ENCODE measurements around the gene OR7D2.
"Not testable (repeated sequence)": the region's sequence is repeated elsewhere in the genome, so short reads cannot be mapped to it uniquely, and the experiment has no call there.

Gene OR7D2

DNA sequence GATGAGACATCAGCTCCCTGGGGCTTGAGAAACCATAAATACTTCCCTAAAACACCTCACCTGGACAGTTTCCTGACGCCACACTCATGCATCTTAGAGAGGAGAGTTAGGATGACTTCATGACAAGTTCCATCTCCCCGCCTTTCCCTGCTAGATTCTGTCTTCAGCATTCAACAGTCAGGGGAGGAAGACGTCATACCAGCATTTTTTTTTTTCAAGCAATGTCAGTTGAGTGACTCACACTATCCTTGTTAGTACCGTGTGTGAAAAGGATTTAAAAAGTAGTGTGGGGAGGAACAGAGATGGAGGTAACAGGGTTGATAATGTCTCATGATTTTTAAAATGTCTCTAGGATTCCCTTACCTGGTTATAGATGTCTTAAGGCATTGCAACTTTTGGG is at the start of gene OR7D2:
Gene OR7D2, plus strand, starts transcription at position 79 of the 400 bp plus-strand sequence. CDS start 6,803 bp downstream, outside the sequence.
- no peak for DNase-seq (ENCODE audit: low read depth in 3 of 3)

DNA sequence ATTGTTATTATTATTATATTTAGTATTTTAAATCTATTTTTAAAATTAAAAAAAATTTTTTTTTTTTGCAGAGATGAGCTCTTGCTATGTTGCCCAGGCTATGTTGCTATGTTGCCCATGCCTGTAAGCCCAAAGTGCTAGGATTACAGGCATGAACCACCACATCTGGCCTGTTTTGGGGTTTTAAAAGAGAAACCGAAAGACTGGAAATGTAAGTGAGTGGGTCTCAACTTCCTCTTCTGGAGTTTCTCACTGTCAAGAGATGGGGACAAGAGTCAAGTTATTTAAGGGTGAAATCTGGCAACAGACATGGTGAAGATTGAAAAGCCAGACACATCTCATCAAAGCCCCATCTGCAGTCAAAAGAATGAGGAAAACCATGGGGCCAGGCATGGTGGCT is 47.8 kb upstream of the OR7D2 start:
- no peak for DNase-seq (ENCODE audit: low read depth in 3 of 3)

DNA sequence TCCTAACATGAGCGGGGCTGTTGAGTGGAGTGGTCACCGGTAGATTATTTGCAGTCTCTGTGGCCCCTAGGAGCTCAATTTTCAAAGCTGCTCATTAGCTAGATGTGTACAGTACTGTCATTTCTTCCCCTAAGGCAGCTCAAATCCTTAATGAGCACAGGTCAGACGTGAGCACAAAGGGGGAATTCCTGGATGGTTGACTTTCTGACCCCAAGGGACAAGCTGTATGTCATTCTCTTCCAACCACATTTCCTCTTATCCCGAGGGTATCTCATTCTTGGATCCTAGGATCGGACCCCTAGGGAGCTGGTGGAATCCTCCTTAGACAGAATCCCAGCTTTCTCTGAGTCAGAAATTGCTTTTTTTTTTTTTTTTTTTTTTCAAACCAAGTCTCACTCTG is 46.4 kb upstream of the OR7D2 start:
- DNase-seq (ENCODE audit: low read depth in 3 of 3), result no peak

DNA sequence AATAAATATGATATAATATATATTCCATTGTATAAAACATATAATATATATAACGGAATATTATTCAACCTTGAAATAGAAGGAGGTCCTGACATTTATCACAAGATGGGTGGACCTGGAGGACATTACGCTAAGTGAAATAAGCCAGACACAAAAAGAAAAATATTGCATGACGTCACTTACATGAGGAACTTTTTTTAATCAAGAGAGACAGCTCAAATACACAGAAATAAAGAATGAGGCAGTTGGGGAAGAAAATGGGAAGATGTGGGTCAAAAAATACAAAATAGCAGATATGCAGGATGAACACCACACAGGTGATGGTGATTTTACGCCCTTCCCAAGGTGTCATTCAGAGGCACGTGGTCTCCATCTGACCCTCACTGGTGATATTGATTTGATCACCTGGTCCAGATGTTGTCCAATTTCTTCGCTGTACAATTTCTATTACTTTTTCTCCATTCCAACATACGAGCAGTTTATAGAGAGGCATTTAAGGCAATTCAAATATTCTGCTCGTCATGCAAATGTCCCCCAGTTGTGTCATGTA is 39.1 kb upstream of the OR7D2 start:
- DNase-seq (ENCODE audit: low read depth in 3 of 3), result no peak

DNA sequence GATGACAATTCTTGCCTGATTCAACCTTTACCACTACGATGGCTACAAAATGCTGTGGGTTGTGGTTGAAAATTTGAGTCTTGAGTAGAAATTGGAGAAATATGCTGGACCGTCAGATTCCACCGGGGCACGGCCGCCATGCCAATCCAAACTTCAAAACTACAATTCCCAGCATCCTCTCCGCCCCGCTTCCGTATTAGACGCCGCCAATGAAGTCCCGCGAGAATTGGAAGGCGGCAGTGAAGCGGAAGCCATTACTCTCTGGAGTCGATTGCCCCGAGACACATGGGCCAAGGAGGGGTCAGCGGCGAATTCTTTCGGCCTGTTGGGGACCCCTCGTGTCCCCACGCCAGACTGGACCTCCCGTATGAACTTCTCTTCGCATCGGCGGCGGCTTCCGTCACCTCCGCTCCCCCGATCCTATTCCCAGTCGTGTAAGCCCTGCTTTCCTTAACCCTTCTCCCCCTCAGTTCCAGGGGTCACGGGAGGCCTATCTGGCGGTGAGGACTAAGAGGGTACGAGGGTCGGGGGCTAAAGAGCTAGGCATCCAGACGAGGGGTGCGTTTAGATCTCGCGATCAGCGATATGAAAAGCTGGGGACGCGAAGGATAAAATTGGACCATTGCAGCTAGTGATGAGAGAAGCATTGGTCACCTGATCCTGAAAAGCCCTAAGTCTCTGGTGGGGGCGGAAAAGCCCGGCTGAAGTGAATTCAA is 38.5 kb upstream of the OR7D2 start, which contains the start of gene ZNF317:
Gene ZNF317, plus strand, starts transcription at position 239 of the 716 bp plus-strand sequence. CDS start 15,620 bp downstream, outside the sequence.
- DNase-seq (ENCODE audit: low read depth in 3 of 3), result peak; percentile 79 to 87 (median 87)

DNA sequence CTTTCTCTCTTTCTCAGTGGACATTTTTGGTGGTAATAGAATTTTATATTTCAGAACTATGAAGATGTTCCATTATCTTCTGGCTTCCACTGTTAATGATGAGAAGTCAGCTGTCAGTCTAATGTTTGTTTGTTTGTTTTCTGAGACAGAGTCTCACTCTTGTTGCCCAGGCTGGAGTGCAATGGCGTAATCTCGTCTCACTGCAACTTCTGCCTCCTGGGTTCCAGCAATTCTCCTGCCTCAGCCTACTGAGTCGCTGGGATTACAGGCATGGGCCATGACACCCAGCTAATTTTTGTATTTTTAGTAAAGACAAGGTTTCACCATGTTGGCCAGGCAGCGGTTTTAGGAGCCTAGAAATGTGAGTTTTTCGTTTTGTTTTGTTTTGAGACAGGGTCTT is 33.9 kb upstream of the OR7D2 start:
- DNase-seq (ENCODE audit: low read depth in 3 of 3), result no peak

DNA sequence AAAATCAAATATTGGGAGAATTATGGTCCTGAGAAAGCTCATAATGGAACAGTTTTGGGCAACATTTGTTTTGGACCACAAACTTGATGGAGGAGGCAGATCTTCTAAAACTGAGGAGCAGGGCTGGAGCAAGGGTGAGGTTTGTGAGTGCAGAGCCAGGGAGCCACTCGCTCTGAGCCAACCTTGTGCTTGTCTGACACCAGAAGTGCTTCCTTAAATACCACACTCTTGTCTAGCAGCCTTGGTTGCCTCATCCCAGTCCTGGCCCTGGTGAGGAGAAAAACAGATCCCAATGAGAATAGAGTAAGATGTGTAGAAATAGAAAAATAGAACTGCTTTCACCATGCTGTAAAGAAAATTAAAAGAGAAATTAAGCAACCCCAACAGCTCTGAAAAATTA is 31.9 kb upstream of the OR7D2 start:
- no peak for DNase-seq (ENCODE audit: low read depth in 3 of 3)

DNA sequence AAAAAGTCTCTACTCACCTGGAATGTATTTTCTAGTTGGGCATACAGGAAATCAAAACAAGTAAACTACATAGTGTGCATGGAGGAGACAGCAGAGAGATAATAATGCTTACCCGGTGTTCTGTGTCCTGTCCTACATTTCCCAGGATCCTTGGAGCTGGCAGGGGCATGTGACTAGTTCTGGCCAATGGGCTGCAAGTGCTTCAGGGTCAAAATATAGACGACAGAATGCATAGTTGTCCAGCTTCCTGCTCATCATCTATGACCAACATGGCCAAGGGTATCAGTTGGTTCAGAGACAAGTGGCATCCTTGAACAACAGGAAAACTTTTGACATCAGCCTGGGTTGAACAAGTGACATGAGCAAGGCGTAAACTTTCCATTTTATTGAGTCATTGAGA is 30.1 kb upstream of the OR7D2 start:
- no peak for DNase-seq (ENCODE audit: low read depth in 3 of 3)

DNA sequence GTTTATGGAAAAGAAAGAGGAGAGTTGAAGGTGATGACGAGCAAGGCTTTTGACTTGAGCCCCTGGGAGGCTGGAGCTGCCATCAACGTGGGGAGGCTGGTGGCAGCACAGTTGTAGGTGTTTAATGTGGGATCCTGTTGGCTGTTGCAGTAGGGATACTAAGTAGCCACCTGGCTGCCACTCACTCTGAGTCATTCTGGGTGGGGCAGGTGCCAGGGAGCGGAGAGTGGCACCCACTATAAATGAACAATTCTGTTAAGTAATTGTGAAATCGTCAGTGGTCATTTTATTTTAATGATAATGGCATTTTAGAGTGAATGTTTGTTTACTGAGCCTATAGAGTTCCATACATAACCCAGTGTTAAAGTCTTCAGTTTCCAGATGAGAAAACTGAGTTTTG is 28.8 kb upstream of the OR7D2 start:
- DNase-seq (ENCODE audit: low read depth in 3 of 3), result no peak

DNA sequence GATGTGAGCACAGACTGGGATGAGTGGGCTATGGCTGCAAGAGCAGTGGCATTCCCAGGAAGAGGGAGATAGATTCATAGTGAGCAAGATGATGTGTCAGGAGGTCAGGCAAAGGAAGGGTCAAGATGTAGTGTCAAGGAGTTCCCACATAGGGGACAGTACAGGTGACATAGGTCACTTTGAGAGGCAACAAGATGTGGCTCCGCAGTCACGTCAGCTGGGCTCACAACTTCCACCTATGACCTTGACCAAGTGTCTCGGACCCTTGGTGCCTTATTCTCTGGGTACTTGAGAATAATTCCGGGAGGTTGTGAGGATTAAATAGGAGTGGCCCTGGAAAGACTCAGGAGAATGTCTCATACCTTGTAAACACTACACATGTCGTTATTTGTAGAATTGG is 28.1 kb upstream of the OR7D2 start:
- no peak for DNase-seq (ENCODE audit: low read depth in 3 of 3)

DNA sequence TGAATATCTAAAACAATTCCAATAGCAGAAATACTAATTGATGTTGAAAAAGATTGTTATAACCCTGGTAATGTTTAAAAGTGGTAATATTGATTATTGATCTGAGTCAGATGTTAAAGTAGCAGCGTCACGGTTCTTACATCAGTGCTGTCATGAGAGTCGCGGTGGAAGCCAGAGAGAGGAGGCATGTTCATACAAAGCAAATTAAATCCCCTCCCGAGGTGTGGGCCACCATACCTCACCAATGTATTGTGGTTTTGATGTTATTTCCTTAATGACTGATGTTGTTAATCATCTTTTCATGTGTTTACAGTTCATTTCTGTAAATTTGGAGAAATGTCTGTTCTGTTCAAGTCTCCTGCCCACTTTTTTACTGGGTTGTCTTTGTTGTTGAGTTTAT is 27.4 kb upstream of the OR7D2 start:
- no peak for DNase-seq (ENCODE audit: low read depth in 3 of 3)

DNA sequence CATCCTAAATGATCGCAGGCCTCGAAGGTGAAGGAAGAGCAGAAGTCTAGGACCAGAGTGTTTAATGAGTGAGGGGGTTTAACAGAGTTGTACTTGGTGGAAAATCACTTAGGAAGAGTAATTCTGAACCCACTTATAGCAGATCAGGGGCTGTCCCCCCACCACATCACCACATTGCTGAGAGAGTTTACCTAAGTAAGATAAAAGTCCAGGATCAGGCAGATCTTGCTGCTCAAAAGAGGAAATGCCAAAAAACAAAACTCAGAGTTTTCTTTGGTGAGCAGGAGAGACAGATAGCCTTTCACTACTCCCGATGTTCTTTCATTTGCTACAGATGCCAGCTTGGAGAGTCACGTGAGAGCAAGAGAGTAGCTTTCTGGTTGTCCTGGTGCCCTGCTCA is 23.2 kb upstream of the OR7D2 start:
- DNase-seq (ENCODE audit: low read depth in 3 of 3), result no peak

DNA sequence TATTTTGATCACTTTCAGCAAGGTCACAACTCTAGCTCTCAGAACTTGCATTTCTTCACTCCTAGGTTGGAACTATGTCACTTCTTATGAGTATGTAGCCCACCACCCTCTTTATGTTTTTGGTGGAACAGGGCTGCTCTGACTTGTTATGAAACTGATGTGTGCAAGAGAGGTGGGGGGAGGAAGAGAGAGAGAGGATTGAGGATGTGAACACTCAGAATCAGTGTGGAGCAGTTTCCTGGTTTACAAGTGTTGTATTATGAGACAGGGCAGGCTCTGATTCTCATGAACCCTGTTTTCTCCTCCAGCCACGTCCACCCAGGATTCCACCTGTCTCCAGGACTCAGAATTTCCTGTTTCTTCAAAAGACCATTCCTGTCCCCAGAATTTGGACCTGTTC is 22.5 kb upstream of the OR7D2 start:
- DNase-seq (ENCODE audit: low read depth in 3 of 3), result no peak

DNA sequence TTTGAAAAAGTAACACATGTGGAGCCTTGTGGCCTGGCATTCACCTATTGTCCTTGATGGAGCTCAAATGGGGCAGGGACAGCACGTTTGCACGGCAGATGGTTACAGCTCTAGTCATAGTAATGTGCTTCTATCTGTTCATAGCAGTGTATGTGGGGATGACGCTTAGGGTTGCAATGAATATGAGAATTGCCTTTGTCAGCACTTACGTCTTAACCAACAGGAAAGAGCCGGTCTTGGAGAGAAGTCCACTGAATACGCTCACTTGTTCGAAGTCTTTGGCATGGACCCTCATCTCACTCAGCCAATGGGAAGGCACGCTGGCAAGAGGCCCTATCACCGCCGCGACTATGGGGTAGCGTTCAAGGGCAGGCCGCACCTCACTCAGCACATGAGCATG is 18.9 kb upstream of the OR7D2 start:
- no peak for DNase-seq (ENCODE audit: low read depth in 3 of 3)

DNA sequence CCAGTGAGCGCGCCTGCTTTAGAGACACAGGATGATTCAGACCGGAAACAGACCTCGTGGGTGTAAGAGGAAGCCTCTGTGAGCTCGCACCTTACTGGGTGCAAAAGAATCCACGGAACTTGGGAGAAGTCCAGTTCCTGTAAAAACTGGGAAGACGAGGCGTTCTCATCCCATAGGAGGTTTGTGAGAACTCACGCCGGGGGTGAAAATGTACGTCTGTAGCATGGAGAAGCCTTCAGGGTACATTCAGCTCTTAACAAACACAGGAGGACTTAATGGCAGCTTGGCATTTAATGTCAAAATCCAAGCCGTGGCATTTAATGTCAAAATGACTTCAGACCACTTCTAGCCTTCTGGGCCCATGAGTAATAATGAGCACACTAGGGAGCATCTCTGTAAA is 17.4 kb upstream of the OR7D2 start:
- DNase-seq (ENCODE audit: low read depth in 3 of 3), result no peak

DNA sequence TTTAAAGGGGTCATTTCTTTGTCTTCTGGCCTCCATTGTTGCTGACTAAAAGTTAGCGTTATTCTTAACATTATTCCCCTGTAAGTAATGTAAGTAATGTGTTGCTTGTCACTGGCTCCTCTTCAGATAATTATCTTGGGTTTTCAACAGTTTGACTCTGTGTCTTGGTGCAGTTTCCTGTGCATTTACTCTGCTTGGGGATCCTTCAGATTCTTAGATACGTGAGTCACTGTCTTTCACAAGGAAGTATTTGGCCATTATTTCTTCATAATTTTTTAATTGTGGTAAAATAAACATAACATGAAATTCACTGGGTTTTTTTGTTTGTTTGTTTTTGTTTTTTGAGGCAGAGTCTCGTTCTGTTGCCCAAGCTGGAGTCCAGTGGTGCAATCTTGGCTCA is 13.5 kb upstream of the OR7D2 start:
- no peak for DNase-seq (ENCODE audit: low read depth in 3 of 3)

DNA sequence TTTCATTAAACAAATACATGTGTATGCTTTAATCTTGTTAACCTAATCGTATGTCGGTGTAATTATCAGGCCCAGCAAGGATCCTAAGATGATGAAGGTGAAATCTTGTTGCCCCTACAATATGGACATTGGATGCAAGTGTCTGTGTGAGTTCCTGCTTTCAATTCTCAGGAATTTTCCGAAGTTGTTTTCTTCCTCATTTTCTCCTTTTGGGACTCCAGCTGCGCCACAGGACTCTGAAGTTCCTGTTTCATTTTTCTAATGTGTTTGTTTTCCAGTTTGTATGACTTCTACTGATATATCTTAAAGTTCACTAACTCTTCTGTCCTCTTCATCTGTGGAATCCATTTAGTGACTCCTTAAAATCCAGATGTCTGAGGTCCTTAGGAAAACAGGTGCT is 11.9 kb upstream of the OR7D2 start:
- DNase-seq (ENCODE audit: low read depth in 3 of 3), result no peak

DNA sequence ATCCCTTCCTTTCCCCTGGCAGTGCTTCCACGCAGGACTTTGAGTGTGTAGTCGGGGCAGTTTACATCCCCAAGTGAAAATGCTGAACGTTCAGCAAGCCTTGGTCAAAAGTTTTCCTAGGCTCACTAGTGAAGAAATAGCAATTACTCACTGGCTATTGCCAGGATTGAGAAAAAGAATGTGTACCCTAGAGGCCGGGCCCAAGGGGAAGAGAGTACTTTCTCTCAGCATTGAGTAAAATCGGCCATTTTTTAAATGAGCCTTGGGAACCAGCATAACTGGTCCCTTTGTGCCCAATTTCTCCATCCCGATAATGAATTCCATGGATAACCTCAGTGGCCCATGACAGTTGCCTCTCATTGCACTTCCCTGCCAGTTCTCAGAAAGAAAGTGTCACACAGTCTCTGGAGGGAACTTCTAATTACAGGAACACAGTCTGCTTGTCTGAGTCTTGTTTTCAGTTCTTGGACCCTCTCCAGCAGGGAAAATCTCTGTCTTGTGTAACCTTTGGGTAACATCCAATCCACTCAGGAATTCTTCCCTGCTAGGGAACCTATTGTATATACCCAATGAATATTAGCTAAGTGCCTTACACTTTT is 7.3 kb upstream of the OR7D2 start:
- DNase-seq (ENCODE audit: low read depth in 3 of 3), result no peak

DNA sequence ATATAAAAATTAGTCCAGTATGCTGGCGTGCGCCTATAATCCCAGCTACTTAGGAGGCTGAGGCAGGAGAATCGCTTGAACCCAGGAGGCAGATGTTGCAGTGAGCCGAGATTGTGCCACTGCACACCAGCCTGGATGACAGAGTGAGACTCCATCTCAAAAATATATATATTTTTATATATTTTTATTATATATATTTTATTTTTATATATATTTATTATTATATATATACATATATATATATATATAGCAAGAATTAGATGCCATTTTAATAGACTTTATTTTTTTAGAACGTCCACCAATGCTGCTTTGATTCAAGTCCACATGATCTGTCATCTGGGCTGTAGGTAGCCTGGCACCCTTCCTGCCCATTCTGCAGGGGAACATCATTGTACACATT is 3.5 kb upstream of the OR7D2 start:
- no peak for DNase-seq (ENCODE audit: low read depth in 3 of 3)

DNA sequence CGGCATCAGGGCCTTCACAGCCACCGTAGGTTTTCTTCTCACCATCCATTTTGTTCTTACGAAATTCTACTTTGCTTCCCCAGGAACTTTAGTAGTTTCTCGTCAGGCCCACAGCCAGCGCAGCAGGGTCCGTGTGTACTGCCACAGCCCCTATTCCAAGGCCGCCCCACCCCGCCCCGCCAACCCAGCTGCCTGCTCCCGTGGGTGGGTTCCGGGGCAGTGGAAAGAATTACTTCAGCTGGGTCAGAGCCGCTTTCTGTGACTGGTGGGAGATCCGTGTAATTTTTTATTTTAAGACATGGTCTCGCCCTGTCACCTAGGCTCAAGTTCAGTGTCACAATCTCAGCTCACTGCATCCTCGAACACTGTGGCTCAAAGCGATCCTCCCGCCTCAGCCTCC is 4.2 kb downstream of the OR7D2 start:
- DNase-seq (ENCODE audit: low read depth in 3 of 3), result no peak

DNA sequence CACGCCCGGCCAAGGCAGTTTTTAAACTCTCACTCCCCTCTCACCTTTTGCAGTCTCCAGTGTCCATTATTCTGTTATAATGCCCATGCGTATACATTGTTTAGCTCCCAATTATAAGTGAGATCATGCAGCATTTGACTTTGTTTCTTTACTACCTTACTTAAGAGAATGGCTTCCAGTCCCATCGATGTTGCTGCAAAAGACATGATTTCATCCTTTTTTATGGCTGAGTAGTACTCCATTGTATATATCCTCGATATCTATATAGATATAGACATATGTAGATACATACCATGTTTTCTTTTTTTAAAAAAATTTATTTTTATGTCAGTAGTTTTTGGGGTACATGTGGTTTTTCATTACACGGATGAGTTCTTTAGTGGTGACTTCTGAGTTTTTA is 8.4 kb downstream of the OR7D2 start:
- no peak for DNase-seq (ENCODE audit: low read depth in 3 of 3)

DNA sequence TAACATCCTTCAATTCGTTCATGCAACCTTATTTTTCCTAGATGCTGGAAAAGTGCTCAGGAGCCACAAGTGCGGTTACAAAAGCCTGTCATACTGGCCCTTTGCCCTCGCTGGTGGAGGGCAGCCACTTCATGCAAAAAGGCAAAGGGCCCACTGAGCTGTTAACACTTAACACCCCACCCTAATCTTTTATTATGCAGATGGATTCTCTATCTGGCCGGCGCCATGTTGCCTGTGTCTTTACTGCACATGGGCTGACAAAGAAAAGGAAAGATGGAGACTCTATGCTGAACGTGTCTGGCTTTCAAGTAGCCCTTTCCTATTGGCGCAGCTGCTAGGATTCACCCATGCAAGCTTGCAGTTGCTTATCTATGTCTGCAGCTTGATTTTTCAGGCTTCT is 10.8 kb downstream of the OR7D2 start:
- no peak for DNase-seq (ENCODE audit: low read depth in 3 of 3)

DNA sequence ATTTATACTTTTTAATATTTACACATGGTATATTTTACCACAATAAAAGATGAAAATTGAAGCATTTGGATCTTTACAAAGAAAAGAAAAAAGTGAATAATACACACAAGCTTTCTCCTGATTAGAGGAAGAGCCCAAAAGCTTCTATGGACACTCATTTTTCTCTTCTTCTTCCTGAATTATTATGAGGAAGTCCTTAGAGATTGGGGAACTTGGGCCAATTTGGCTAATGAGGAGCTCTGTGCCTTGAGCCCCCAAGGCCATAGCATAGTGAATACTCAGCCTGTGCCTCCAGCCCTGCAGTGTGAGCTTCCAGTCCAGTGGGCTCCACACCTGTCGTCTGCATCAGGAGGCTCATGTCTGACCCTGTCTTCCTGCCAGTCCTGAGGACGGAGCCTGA is 19.3 kb downstream of the OR7D2 start:
- DNase-seq (ENCODE audit: low read depth in 3 of 3), result not testable (repeated sequence)

Data from stimulated activated CD4-positive, alpha-beta T cell treated with anti-CD3 and anti-CD28 coated beads, TNF-alpha, amount 100 ng/mL, for 24 hours (primary cell).